Caco-2 (cell line): Measurements from ENCODE around the gene NDUFB7. TPM values are rescaled to one million over a fixed set of nuclear protein-coding genes. Genes with fewer than 3 reads are reported as not detected.
A peak's percentile ranks its signal among the peaks of the same experiment; 100 is the strongest.

Experiments used
- BruUV-seq: library from RNA; stranded (reverse); fragments of 400-500 nt; replicated peaks from 2 replicates; lab custom pipeline; 2021; lab: Mats Ljungman, UMichigan
- CTCF ChIA-PET: fragments of 300-600 bp; sonication (Branson Sonifier 250); formaldehyde crosslinking; loops from one replicate; lab custom pipeline; 2022; ENCODE audit warnings: antibody characterized with exemption; lab: Charles Lee
- POLR2A ChIA-PET: fragments of 300-600 bp; sonication (Branson Sonifier 250); formaldehyde crosslinking; loops from one replicate; lab custom pipeline; 2022; ENCODE audit warnings: antibody characterized with exemption; lab: Charles Lee
- DNase-seq, 2 experiments: peaks; one replicate each; pipeline versions ENCODE4 v3.0.0 to v3.0.0-alpha.2; 2020 to 2022
- H3K27me3 ChIP-seq: replicated peaks from 2 replicates; pipeline ENCODE4 v1.6.0; 2011; ENCODE audit warnings: low read length; ENCODE audit not compliant: control insufficient read depth, insufficient read depth
- H3K36me3 ChIP-seq: 2 replicates; pipeline ENCODE4 v1.5.1; 2011; ENCODE audit warnings: low read length; ENCODE audit not compliant: control insufficient read depth, insufficient read depth
- H3K4me1 ChIP-seq: fragments of 250-450 bp; sonication (Bioruptor Pico); 2 replicates; pipeline ENCODE4 v1.5.1; 2020; ENCODE audit warnings: mild to moderate bottlenecking
- H3K4me3 ChIP-seq: 2 replicates; pipeline ENCODE4 v1.5.1; 2011; ENCODE audit warnings: low read depth, mild to moderate bottlenecking, control low read depth, low read length
- H3K9me3 ChIP-seq: fragments of 250-450 bp; sonication (Bioruptor Pico); 2 replicates; pipeline ENCODE4 v1.5.1; 2020; ENCODE audit warnings: mild to moderate bottlenecking, moderate library complexity
- H3K27ac Mint-ChIP-seq: one replicate; pipeline ENCODE4 v1.8.0; 2022; ENCODE audit warnings: mixed read lengths; ENCODE audit not compliant: unreplicated experiment
- H3K27me3 Mint-ChIP-seq: one replicate; pipeline ENCODE4 v1.8.0; 2022; ENCODE audit warnings: mixed read lengths; ENCODE audit not compliant: insufficient read depth, unreplicated experiment
- H3K36me3 Mint-ChIP-seq: one replicate; pipeline ENCODE4 v1.8.0; 2022; ENCODE audit warnings: mild to moderate bottlenecking, mixed read lengths; ENCODE audit not compliant: insufficient read depth, unreplicated experiment
- H3K4me1 Mint-ChIP-seq: one replicate; pipeline ENCODE4 v1.8.0; 2022; ENCODE audit warnings: low read depth, mixed read lengths; ENCODE audit not compliant: unreplicated experiment
- H3K4me3 Mint-ChIP-seq: one replicate; pipeline ENCODE4 v1.8.0; 2022; ENCODE audit warnings: mild to moderate bottlenecking, moderate library complexity, mixed read lengths; ENCODE audit not compliant: unreplicated experiment
- H3K9me3 Mint-ChIP-seq: one replicate; pipeline ENCODE4 v1.8.0; 2022; ENCODE audit warnings: mixed read lengths; ENCODE audit not compliant: unreplicated experiment
- CTCF ChIP-seq, 2 experiments: fragments of 200-600 bp in 1 of 2; IDR thresholded peaks; 1 replicate in 1 of 2; 2 replicates in 1 of 2; pipeline versions ENCODE4 v1.5.1 to v1.8.0; 2011 to 2022; ENCODE audit warnings: antibody characterized with exemption in 1 of 2, control low read depth in 1 of 2, inconsistent platforms in 1 of 2, low read depth in 1 of 2, low read length in 1 of 2, mild to moderate bottlenecking in 1 of 2, moderate library complexity in 1 of 2; ENCODE audit not compliant: insufficient read depth in 1 of 2, severe bottlenecking in 1 of 2, unreplicated experiment in 1 of 2
- intact Hi-C: fragments of 100-400 bp; cut with micrococcal nuclease; formaldehyde crosslinking; loops from one replicate; pipeline ENCODE4 v1.10.0; 2022; ENCODE audit not compliant: unreplicated experiment
- total RNA-seq: library from RNA; stranded (reverse); gene quantifications from 2 replicates; pipeline ENCODE4 v1.2.3, GENCODE V29; 2022

NDUFB7 gene
- total RNA-seq, 1 experiment from 2014 or later: 158 TPM

DNA sequence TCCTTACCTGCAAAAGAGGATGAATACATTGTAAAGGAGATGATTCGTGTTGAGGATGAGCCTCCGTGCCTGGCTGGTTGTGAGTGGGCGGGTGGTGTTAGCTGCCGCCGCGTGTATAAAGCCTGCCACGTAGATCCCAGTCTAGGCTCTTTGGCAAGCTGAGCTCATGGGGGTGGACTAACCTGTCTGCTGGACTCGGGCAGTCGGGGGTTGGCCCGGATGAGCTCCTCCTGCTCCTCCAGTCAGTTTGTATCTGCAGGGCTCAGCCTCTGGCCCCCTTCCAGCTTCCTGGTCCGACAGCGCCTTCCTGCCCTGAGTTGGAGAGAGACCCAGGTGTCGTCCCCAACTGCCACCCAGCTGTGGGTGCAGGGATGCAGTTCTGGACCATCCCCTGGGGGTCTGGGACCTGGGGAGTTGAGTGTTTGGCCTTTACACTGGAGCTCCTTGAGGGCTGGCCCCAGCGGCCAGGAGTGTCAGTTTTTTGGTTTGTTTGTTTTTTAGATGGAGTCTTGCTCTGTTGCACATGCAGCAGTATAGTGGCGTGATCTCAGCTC is 21.6 kb downstream of the NDUFB7 start:
- H3K9me3 ChIP-seq: no peaks in the 10 kb centered on the region
- H3K36me3 ChIP-seq: no peaks in the 10 kb centered on the region; the same call in 1 of the 2 replicates
- CTCF ChIA-PET: no interaction called here
- BruUV-seq: no TSS peak
- H3K9me3 Mint-ChIP-seq: no peaks in the 10 kb centered on the region
- no peak for DNase-seq
- POLR2A ChIA-PET: no interaction called here
- no peak for TF ChIP-seq CTCF (IDR thresholded peaks at IDR 0.05; ENCODE audit: insufficient read depth in 1 of 2, low read depth in 1 of 2, low read length in 1 of 2, severe bottlenecking in 1 of 2, unreplicated experiment in 1 of 2)
- no peaks in the 10 kb centered on the region for H3K27me3 Mint-ChIP-seq
- no peak overlapping the region for H3K4me3 ChIP-seq
- intact Hi-C loops: loop anchor here (2.0 kb wide), 1 partner anchor 13 kb away; no protein-coding TSS in a partner anchor
- peaks cover 13% of the 10 kb centered on the region for H3K4me1 Mint-ChIP-seq
- no peak overlapping the region for H3K4me3 Mint-ChIP-seq
- peaks cover 14% of the 10 kb centered on the region for H3K4me1 ChIP-seq
- H3K27me3 ChIP-seq: no peaks in the 10 kb centered on the region
- peak overlapping the region; percentile 20 for H3K27ac Mint-ChIP-seq
- peaks cover 44% of the 10 kb centered on the region for H3K36me3 Mint-ChIP-seq

DNA sequence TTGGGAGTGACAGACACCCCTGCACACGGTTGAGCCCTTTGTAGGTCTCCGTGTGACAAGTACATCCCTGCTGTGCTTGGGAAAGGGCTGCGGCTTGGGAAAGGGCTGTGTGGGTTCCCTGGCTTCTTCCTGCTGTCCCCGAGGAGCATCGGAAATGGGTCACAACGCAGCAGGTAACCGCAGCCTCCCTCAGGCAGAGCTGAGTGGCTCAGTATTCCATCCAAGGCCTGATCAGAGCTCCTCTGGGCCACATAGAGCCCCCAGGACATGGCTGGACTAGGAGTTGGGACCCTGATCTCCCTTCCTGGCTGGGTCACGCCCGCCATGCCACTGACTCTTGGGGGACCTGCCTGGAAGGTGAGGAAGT is 26.2 kb downstream of the NDUFB7 start:
- H3K9me3 ChIP-seq: no peaks in the 10 kb centered on the region

GRCh38 chr19:14544977-14545715 is 26.7 kb downstream of the NDUFB7 start:
- peaks cover 4% of the 10 kb centered on the region; the same call in 1 of the 2 replicates for H3K4me1 ChIP-seq
- no peaks in the 10 kb centered on the region for H3K27me3 Mint-ChIP-seq
- no peak overlapping the region for H3K27ac Mint-ChIP-seq

More for the DNA sequence above, 26.2 kb downstream of the NDUFB7 start:
- intact Hi-C loops: no loop called here
- Mint-ChIP-seq H3K9me3 (no peaks in the 10 kb centered on the region), H3K4me1 (no peaks in the 10 kb centered on the region), H3K27ac (no peak overlapping the region), H3K36me3 (peaks cover 52% of the 10 kb centered on the region), H3K27me3 (no peaks in the 10 kb centered on the region), H3K4me3 (no peak overlapping the region)
- BruUV-seq: no TSS peak
- CTCF ChIA-PET: no interaction called here
- TF ChIP-seq CTCF (IDR thresholded peaks at IDR 0.05; ENCODE audit: insufficient read depth in 1 of 2, low read depth in 1 of 2, low read length in 1 of 2, severe bottlenecking in 1 of 2, unreplicated experiment in 1 of 2): no peak
- DNase-seq: no peak
- POLR2A ChIA-PET: no interaction called here
- no peaks in the 10 kb centered on the region for H3K36me3 ChIP-seq
- H3K4me3 ChIP-seq: no peak overlapping the region
- no peaks in the 10 kb centered on the region for H3K27me3 ChIP-seq
- peaks cover 9% of the 10 kb centered on the region for H3K4me1 ChIP-seq

More at GRCh38 chr19:14544977-14545715, 26.7 kb downstream of the NDUFB7 start:
- no TSS peak for BruUV-seq
- no peak overlapping the region for H3K4me3 ChIP-seq
- Mint-ChIP-seq H3K36me3 (peaks cover 53% of the 10 kb centered on the region), H3K4me1 (no peaks in the 10 kb centered on the region), H3K4me3 (no peak overlapping the region), H3K9me3 (no peaks in the 10 kb centered on the region)
- CTCF ChIA-PET: no interaction called here
- no peaks in the 10 kb centered on the region for H3K9me3 ChIP-seq
- POLR2A ChIA-PET: no interaction called here
- DNase-seq: no peak
- H3K27me3 ChIP-seq: no peaks in the 10 kb centered on the region
- H3K36me3 ChIP-seq: no peaks in the 10 kb centered on the region
- no peak for TF ChIP-seq CTCF (IDR thresholded peaks at IDR 0.05; ENCODE audit: insufficient read depth in 1 of 2, low read depth in 1 of 2, low read length in 1 of 2, severe bottlenecking in 1 of 2, unreplicated experiment in 1 of 2)
- intact Hi-C loops: no loop called here
